OCI-LY3 (cell line): Measurements from ENCODE around the gene PTPRM.
A peak's percentile ranks its signal among the peaks of the same experiment; 100 is the strongest.

Source experiments
- H2AFZ ChIP-seq: fragments of 200-600, 300-600 bp; shearing (Covaris generic); 2 replicates; pipeline ENCODE4 v1.6.0; 2014; ENCODE audit warnings: antibody characterized with exemption, low read depth, low read length
- H3K27ac ChIP-seq: fragments of 200-600, 300-600 bp; sonication (generic); 2 replicates; pipeline ENCODE4 v1.5.1; 2014; ENCODE audit warnings: mild to moderate bottlenecking, low read length, moderate library complexity, mixed read lengths
- H3K27me3 ChIP-seq: fragments of 200-600, 300-600 bp; sonication (generic); 2 replicates; pipeline ENCODE4 v1.6.1; 2014; ENCODE audit warnings: low read depth, low read length, mixed read lengths
- H3K36me3 ChIP-seq: fragments of 200-600, 300-600 bp; sonication (generic); replicated peaks from 2 replicates; pipeline ENCODE3; 2014; ENCODE audit warnings: low read depth, low read length, mixed read lengths
- H3K4me1 ChIP-seq: fragments of 300-600, 200-600 bp; sonication (generic); 2 replicates; pipeline ENCODE4 v1.6.1; 2014; ENCODE audit warnings: low read length, mixed read lengths
- H3K4me2 ChIP-seq: fragments of 200-600, 300-600 bp; sonication (generic); 2 replicates; pipeline ENCODE4 v1.6.1; 2014; ENCODE audit warnings: low read length, mixed read lengths
- H3K4me3 ChIP-seq: fragments of 300-600, 200-600 bp; sonication (generic); 2 replicates; pipeline ENCODE4 v1.5.1; 2014; ENCODE audit warnings: antibody characterized with exemption, mild to moderate bottlenecking, low read length, moderate library complexity
- H3K79me2 ChIP-seq: fragments of 300-600, 200-600 bp; shearing (Covaris generic); 2 replicates; pipeline ENCODE4 v1.6.1; 2014; ENCODE audit warnings: mild to moderate bottlenecking, low read length, mixed read lengths
- H3K9ac ChIP-seq: fragments of 300-600, 200-600 bp; shearing (Covaris generic); 2 replicates; pipeline ENCODE4 v1.6.0; 2014; ENCODE audit warnings: mild to moderate bottlenecking, low read length, moderate library complexity
- H3K9me3 ChIP-seq: fragments of 200-600, 300-600 bp; shearing (Covaris generic); 2 replicates; pipeline ENCODE4 v1.6.1; 2014; ENCODE audit warnings: low read length, mixed read lengths; ENCODE audit not compliant: insufficient read depth
- H4K20me1 ChIP-seq: fragments of 200-600, 300-600 bp; sonication (generic); 2 replicates; pipeline ENCODE4 v1.6.1; 2016; ENCODE audit warnings: low read length, mixed read lengths; ENCODE audit not compliant: insufficient read depth
- EZH2phosphoT487 ChIP-seq: fragments of 200-600 bp; shearing (Covaris generic); IDR thresholded peaks from 2 replicates; pipeline ENCODE4 v1.6.1; 2018; ENCODE audit warnings: antibody characterized with exemption, mixed run types, low read depth
- TF ChIP-seq, protein P1 (sequence below): fragments of 200-600, 300-600 bp; sonication (generic); IDR thresholded peaks from 2 replicates; pipeline ENCODE4 v1.5.1; 2014; ENCODE audit warnings: antibody characterized with exemption, low read length, low read depth

The PTPRM gene

DNA sequence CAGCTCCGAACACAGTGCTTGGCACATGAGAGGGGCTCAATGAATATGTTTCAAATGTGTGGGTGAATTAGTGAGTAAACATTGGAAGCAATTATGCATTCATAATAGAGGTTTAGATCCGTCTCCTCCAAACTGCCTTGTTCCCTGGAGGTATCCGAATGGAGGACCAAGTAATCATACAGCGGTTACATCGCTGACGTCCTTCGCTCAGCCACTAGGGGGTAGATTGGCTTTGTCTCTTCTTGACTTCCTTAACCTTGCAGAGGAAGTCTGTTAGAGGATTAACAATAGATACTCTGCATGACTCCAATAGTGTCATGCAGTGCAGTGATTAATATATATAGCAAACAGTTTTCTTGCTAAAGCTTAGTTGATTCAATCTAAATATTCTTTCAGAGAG, 517.0 kb downstream of the PTPRM start:
- no peaks in the 10 kb centered on the region for H3K9me3 ChIP-seq
- no peaks in the 10 kb centered on the region for H4K20me1 ChIP-seq
- no peak overlapping the region for H3K27ac ChIP-seq
- H3K4me1 ChIP-seq: no peaks in the 10 kb centered on the region
- H3K27me3 ChIP-seq: no peaks in the 10 kb centered on the region
- H3K9ac ChIP-seq: no peak overlapping the region
- TF ChIP-seq, protein P1, sequence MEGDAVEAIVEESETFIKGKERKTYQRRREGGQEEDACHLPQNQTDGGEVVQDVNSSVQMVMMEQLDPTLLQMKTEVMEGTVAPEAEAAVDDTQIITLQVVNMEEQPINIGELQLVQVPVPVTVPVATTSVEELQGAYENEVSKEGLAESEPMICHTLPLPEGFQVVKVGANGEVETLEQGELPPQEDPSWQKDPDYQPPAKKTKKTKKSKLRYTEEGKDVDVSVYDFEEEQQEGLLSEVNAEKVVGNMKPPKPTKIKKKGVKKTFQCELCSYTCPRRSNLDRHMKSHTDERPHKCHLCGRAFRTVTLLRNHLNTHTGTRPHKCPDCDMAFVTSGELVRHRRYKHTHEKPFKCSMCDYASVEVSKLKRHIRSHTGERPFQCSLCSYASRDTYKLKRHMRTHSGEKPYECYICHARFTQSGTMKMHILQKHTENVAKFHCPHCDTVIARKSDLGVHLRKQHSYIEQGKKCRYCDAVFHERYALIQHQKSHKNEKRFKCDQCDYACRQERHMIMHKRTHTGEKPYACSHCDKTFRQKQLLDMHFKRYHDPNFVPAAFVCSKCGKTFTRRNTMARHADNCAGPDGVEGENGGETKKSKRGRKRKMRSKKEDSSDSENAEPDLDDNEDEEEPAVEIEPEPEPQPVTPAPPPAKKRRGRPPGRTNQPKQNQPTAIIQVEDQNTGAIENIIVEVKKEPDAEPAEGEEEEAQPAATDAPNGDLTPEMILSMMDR: peak; percentile 41
- no peak for TF ChIP-seq EZH2phosphoT487
- no peak overlapping the region for H3K4me3 ChIP-seq
- no peak overlapping the region for H2AFZ ChIP-seq
- H3K79me2 ChIP-seq: no peaks in the 10 kb centered on the region
- H3K4me2 ChIP-seq: no peak overlapping the region
- H3K36me3 ChIP-seq: no peaks in the 10 kb centered on the region

DNA sequence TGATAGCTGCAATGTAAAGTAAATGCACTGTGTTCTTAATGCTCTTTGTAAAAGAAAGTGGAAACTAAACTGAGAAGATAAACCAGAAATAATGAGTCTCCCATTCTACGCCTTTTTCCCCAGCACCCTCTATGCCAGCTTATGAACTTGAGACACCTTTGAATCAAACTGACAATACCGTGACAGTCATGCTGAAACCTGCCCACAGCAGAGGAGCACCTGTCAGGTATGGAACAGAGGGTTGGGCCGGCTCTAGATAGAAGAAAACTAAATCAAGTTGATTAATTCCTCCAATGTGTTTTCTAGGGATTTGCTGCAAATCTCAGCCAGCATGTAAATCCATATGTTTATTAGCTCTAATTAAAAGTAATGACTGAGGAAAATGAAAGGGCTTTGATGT, 521.5 kb downstream of the PTPRM start:
- no peaks in the 10 kb centered on the region for H4K20me1 ChIP-seq
- H3K79me2 ChIP-seq: no peaks in the 10 kb centered on the region
- no peaks in the 10 kb centered on the region for H3K9me3 ChIP-seq
- no peak overlapping the region for H3K27ac ChIP-seq
- H3K9ac ChIP-seq: no peak overlapping the region
- H2AFZ ChIP-seq: no peak overlapping the region
- no peaks in the 10 kb centered on the region for H3K36me3 ChIP-seq
- TF ChIP-seq, protein P1: no peak
- no peak for TF ChIP-seq EZH2phosphoT487
- H3K4me3 ChIP-seq: no peak overlapping the region
- H3K4me1 ChIP-seq: no peaks in the 10 kb centered on the region
- no peak overlapping the region for H3K4me2 ChIP-seq
- H3K27me3 ChIP-seq: no peaks in the 10 kb centered on the region

DNA sequence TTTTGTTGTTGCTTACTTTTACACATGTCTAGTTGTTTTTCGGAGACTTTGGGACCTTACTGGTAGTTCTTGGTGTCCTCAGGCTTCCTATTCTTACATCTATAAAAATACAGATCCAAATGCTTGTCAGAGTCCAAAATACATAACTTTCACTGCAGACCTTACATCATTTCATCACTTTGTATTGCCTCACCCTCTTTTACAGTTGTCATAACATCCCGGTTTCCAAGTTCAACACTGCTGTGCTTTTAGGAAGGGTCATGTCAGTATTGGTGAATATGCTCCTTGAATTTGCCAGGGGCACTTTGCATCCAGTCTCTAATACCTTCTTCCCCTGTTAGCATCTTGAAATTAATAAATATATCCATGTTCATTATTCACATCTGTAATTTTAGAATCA, 523.9 kb downstream of the PTPRM start:
- H3K27me3 ChIP-seq: no peaks in the 10 kb centered on the region
- no peaks in the 10 kb centered on the region for H4K20me1 ChIP-seq
- H3K4me1 ChIP-seq: no peaks in the 10 kb centered on the region

DNA sequence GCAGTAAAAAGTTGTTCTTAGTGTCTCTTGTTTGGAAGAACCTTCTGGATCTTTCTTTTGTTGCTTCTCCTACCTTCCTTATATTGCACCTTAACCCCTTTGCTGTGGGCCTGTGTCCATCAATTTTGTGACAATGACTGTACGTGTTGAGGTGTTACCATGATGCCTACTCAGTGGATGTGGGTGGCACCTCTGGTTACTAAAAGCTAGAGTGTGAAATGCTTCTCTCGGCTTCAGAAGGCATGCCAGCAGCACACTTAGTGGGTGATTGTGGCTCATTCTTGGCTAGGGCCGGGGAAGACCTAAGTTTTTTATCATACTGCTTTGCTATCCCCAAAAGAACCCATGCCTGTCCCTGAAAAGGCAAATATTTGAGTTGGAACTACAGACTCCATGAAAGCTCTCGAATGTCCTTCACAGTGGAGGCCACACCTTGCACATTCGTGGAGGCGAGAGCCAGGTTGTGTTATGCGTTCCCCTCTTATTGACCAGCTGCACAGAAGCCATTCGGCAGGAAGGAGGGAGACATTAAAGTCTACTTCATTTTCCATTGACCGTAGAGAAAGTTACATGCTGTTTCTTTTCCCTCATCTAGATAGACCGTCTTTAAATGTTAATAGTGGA, 528.9 kb downstream of the PTPRM start:
- H3K4me2 ChIP-seq: no peak overlapping the region
- no peak overlapping the region for H3K27ac ChIP-seq
- H3K36me3 ChIP-seq: no peaks in the 10 kb centered on the region
- TF ChIP-seq, protein P1: no peak
- no peak for TF ChIP-seq EZH2phosphoT487
- no peak overlapping the region for H3K9ac ChIP-seq
- no peaks in the 10 kb centered on the region for H3K79me2 ChIP-seq
- H3K4me3 ChIP-seq: no peak overlapping the region
- H3K27me3 ChIP-seq: no peaks in the 10 kb centered on the region
- no peaks in the 10 kb centered on the region for H3K4me1 ChIP-seq
- no peaks in the 10 kb centered on the region for H4K20me1 ChIP-seq
- H3K9me3 ChIP-seq: no peaks in the 10 kb centered on the region
- H2AFZ ChIP-seq: no peak overlapping the region

More for the DNA sequence above, 523.9 kb downstream of the PTPRM start:
- no peaks in the 10 kb centered on the region for H3K36me3 ChIP-seq
- H2AFZ ChIP-seq: no peak overlapping the region
- no peak overlapping the region for H3K4me3 ChIP-seq
- no peaks in the 10 kb centered on the region for H3K9me3 ChIP-seq
- TF ChIP-seq, protein P1: no peak
- TF ChIP-seq EZH2phosphoT487: no peak
- H3K79me2 ChIP-seq: no peaks in the 10 kb centered on the region
- H3K27ac ChIP-seq: no peak overlapping the region
- no peak overlapping the region for H3K4me2 ChIP-seq
- H3K9ac ChIP-seq: no peak overlapping the region
